HG02981 (cell line): Measurements from ENCODE around the gene CYB561D2.

Experiments
- ATAC-seq: cut with Tn5 transposase; IDR thresholded peaks from one replicate; pipeline ENCODE4 v1.9.1; 2021; ENCODE audit warnings: mild to moderate bottlenecking, moderate library complexity; ENCODE audit not compliant: unreplicated experiment

The CYB561D2 gene

GRCh38 chr3:50385754-50386153 lies 35.1 kb downstream of the CYB561D2 start:
- no peak for ATAC-seq

GRCh38 chr3:50388016-50388719 lies 37.5 kb downstream of the CYB561D2 start:
- no peak for ATAC-seq

DNA sequence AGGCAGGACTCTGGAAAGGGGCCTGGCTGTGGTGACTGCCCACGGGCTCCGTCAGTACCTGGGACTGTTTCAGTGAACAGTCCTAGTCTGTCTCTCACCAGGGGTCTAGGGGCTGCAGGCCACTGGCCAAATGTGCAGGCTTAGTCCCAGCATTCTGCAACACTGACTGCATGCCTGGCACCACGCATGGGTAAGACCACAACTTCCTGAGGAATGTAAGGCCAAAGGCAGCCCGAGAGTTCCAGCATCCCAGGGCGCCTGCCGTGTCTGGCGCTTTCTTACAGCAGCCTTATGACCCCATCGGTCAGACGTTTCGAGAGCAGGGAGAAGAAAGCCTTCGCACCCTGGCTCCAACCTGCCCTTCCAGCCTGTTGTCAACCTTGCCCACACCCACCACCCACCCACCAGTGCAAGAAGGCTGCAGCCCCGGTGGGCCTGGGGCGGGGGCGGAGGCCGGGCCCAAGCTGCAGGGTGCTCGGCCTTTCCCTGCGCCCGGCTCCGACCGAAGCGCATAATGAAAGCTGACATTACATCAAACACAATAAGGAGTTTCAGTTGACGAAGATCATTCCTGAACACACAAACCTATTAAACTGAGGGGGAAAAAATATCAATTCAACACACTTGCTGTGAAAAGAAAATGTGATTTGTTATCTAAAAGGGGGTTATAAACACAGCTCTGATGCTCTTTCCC lies 38.2 kb downstream of the CYB561D2 start:
- no peak for ATAC-seq

- no peak for ATAC-seq
These were observed 38.7 kb downstream of the CYB561D2 start for GRCh38 chr3:50389414-50389767.

DNA sequence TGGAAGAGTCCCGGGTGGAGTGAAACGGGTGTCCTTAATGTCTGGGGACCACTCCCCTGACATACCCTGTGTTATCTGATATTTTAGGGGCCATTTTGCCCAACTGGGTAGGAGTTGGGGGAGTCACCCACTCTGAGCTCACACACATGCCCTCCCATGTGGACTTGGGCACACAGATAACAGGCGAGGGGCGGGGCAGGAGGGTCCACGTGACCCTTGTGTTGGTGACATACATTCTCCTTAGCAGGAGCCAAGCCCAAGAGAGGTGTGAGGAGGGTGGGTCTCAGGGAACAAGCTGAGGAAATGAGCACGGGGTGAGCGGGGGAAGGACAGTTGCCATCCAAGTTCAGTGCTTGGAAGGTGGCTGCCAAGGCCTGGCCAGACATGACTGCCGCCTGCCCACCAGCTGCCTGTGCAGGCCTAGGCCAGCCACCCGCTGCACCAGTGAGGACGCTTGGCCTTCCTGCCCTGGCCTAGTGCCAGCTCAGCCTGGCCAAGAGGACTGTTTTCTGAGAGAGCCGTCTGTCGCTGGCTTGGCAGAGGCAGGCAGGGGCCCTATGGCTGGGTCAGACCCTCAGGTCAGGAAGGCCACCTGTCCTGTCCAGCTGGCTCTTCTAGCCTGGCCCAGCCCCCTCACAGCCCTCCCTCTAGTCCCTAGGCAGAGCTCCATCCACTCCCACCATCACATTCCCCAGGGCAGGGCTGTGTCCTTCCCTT lies 40.0 kb downstream of the CYB561D2 start:
- ATAC-seq, result no peak

GRCh38 chr3:50392101-50392715 lies 41.5 kb downstream of the CYB561D2 start:
- ATAC-seq, result no peak

DNA sequence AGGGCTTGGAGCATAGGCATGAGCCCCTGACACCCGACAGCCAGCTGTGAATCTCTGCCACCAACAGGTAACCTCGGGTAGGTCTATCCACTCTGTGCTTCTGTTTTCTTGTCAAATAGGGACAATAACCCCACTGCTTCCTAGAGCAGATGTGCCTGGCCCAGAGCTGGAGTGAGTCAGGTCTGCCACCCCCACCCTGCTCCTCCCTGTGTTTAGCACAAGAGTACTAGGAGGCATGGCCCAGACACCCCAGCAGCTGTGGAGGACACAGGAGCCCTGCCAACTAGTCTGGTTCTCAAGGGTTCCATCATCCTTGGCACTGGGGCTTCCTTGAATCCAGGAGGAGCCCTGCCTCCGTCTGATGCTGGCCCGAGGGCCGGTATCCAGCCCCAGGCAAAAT lies 42.4 kb downstream of the CYB561D2 start:
- no peak for ATAC-seq

DNA sequence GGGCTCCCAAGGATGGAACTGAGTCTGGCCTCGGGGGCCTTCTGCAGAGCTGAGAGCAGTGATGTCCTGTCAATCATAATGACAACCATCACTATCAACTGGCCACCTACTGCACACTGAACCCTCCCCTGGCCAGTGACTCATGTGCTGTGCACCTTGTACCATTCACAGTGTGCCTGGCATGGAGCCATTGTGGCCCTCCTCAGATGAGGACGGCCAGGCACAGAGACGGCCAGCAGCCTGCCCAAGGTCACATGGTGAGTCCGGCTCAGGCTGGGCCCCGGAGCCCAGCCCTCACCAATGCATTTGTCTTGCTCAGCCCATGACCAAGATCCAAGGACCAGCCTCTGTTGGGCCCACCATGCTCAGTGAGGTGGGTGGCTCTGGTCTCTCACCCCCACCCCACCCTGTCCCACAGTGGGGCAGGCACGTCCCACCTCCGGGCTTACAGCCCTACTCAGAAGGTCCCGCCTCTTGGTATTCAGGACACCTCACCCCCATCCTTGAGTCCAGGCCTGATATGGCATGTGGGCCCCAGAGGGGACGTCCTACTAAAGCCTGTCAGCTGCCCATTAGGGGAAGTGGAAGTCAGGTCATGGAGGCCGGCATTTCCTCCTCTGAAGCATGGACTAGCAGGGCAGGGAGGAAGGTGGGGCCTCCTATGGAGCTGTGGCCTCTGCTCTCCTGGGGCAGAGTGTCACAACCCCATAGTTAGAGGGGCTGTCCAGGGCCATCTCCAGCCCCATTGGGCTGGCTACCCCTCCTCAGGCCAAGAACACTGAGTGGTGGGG lies 44.6 kb downstream of the CYB561D2 start:
- no peak for ATAC-seq

DNA sequence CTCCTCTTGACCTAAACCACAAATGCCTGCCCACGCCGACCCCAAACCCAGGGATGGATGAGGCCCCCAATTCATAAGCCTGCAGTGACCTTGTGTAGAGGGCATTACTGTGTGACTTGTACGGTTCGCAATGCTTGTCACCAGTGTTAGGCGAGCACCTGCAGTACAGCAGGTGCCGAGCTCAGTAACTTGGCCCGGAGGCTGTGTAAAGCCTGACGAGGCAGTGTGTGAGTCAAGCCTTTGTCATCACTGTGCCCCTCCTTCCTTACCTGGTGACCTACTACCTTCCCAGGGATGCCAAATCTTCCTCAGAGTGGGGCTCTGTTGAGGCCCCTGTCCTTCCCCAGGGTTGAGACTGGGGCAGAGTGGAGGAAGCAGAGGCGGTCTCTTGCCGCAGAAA lies 45.8 kb downstream of the CYB561D2 start:
- no peak for ATAC-seq

- no peak for ATAC-seq
These were observed 51.4 kb downstream of the CYB561D2 start for GRCh38 chr3:50401978-50402595.
